Adrenal gland (tissue), 5 donors: ENCODE measurements around the gene RIPPLY3.

Experiments used
- CTCF ChIP-seq, 6 experiments: fragments of 450-650 bp in 4 of 6; fragments of 200-600 bp in 2 of 6; sonication (generic) in 1 of 6; IDR thresholded peaks; 1 replicate in 5 of 6; 2 replicates in 1 of 6; pipeline versions ENCODE4 v1.5.1 to v1.8.0; 2016 to 2021; ENCODE audit warnings: antibody characterized with exemption in 6 of 6, mild to moderate bottlenecking in 2 of 6, moderate library complexity in 1 of 6
- POLR2A ChIP-seq, 2 donors: fragments of 450-650 bp; IDR thresholded peaks; one replicate each; pipeline ENCODE4 v1.6.1; 2017; ENCODE audit warnings: antibody characterized with exemption in 2 of 2, mild to moderate bottlenecking in 2 of 2, moderate library complexity in 1 of 2
- donor health status: DM: no; HTN: no; CAD: no.

DNA sequence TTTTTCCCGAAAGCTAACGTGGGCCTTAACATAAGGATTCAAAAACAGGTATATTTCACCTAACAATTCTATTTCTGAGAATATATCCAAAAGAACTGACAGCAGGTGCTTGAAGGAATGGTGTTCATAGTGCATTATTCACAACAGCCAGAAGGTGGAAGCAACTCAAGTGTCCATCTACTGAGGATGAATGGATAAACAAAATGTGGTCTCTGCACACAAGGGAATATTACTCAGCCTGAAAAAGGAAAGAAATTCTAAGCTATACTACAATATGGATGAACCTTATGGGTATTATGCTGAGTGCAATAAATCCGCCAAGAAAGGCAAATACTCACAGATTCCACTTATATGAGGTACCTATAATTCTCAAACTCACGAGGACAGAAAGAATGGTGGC lies 6.1 kb upstream of the RIPPLY3 start:
- TF ChIP-seq CTCF (IDR thresholded peaks at IDR 0.05) (no peak), POLR2A (IDR thresholded peaks at IDR 0.05) (no peak)
